Gastrocnemius medialis (tissue), 4 donors: ENCODE measurements around the gene ANKRD22.

ENCODE experiments used
- CTCF ChIP-seq, 5 experiments: fragments of 450-650 bp in 3 of 5; fragments of 200-600 bp in 2 of 5; sonication (generic) in 2 of 5; IDR thresholded peaks in 4 of 5; conservative IDR thresholded peaks in 1 of 5; 1 replicate in 4 of 5; 2 replicates in 1 of 5; pipeline ENCODE4 v1.5.1; 2016 to 2019; ENCODE audit warnings: antibody characterized with exemption in 5 of 5, mild to moderate bottlenecking in 3 of 5, moderate library complexity in 3 of 5
- POLR2A ChIP-seq, 2 donors: fragments of 450-650 bp; IDR thresholded peaks; one replicate each; pipeline ENCODE4 v1.6.1; 2017; ENCODE audit warnings: antibody characterized with exemption in 2 of 2, mild to moderate bottlenecking in 2 of 2, moderate library complexity in 2 of 2

- TF ChIP-seq POLR2A (IDR thresholded peaks at IDR 0.05) (no peak), CTCF (IDR thresholded peaks at IDR 0.05 in 4 of 5, conservative IDR thresholded peaks at IDR 0.05 in 1 of 5) (peak in 1 of 5 experiments; percentile 30)
These were observed 59.7 kb downstream of the ANKRD22 start for GRCh38 chr10:88791924-88792323.
